Body of pancreas (tissue), 4 donors: ENCODE results near the gene TMEM182. TPM values are rescaled to one million over a fixed set of nuclear protein-coding genes. Genes with fewer than 3 reads are reported as not detected.

ENCODE experiments used
- ATAC-seq: fragments of 150-250 bp; one replicate; pipeline ENCODE4 v1.9.1; 2016
- DNase-seq, 4 donors: peaks; one replicate each; pipeline ENCODE4 v3.0.0-alpha.2; 2019
- H3K27ac ChIP-seq, 4 donors: fragments of 200-600 bp; sonication (generic); 1 replicate in 3 of 4; 2 replicates in 1 of 4; pipeline versions ENCODE4 v1.5.1 to v1.6.1; 2016 to 2019; ENCODE audit warnings: mild to moderate bottlenecking in 1 of 4, mixed read lengths in 1 of 4, moderate library complexity in 1 of 4
- H3K27me3 ChIP-seq, 2 donors: fragments of 200-600 bp; sonication (generic); one replicate each; pipeline ENCODE4 v1.6.0; 2016; ENCODE audit warnings: mild to moderate bottlenecking in 1 of 2
- H3K36me3 ChIP-seq, 2 donors: fragments of 200-600 bp; sonication (generic); replicated peaks in 1 of 2; 2 replicates each; pipeline ENCODE4 v1.5.1; 2016; ENCODE audit warnings: low read depth in 2 of 2; ENCODE audit not compliant: insufficient read depth in 1 of 2
- H3K4me1 ChIP-seq: fragments of 200-600 bp; sonication (generic); one replicate; pipeline ENCODE4 v1.6.0; 2016
- H3K4me3 ChIP-seq, 2 donors: fragments of 200-600 bp; sonication (generic); 1 replicate in 1 of 2; 2 replicates in 1 of 2; pipeline ENCODE4 v1.5.1; 2016 to 2019
- H3K9me3 ChIP-seq, 3 donors: fragments of 200-600 bp; sonication (generic); 1 replicate in 2 of 3; 2 replicates in 1 of 3; pipeline ENCODE4 v1.5.1; 2016
- CTCF ChIP-seq, 7 experiments: fragments of 450-650 bp in 4 of 7; fragments of 200-600 bp in 3 of 7; sonication (generic) in 3 of 7; IDR thresholded peaks; one replicate each; pipeline ENCODE4 v1.5.1; 2016 to 2019; ENCODE audit warnings: antibody characterized with exemption in 7 of 7
- POLR2A ChIP-seq, 3 donors: fragments of 450-650 bp; IDR thresholded peaks; one replicate each; pipeline ENCODE4 v1.6.1; 2016; ENCODE audit warnings: antibody characterized with exemption in 3 of 3, mild to moderate bottlenecking in 2 of 3
- WGBS, 2 donors: methylation state at CpG; one replicate each; pipeline ENCODE4 v1.1.5; 2017; 5-methylcytosine and 5-hydroxymethylcytosine counted together
- intact Hi-C: fragments of 100-400 bp; cut with DNase I; formaldehyde crosslinking; loops from one replicate; pipeline ENCODE4 v1.15.1; 2023
- total RNA-seq, 2 donors: library from RNA; depleted of rRNA; stranded (reverse); fragments of >200 nt; gene quantifications; one replicate each; pipeline ENCODE4 v1.1.0, GENCODE V29; 2016

The TMEM182 gene
- total RNA-seq, 2 donors from 2014 or later = 0.33 to 1.8 TPM

DNA sequence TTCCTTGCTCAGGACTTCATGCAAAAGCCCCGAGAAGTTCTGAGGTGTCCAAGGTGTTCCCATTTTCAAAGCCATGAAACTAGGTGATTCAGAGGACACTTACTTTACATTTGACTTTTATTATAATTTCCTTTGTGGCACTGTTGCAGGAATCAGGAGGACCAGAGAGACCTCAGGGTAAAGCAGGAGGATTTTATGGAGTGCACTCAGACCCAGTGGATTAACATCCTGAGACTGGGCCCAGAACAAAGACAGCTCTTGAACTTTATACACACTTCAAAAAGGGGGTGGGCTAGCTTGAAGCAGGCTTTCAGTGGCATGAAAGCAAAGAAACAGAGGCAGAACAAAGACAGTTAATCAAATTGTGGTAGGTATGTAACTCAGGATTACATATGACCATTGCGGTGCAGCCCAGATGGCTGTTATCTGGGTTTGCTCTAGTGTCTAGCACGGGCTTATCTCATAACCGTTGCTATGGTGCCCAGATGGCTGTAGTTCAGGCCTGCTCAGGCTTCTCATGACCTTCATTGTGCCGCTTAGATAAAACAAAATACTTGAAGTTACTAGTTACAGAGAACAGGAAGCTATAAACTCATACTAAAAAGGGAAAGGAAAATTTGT lies 39.4 kb downstream of the TMEM182 start:
- TF ChIP-seq POLR2A (IDR thresholded peaks at IDR 0.05) (no peak), CTCF (IDR thresholded peaks at IDR 0.05) (no peak)
- intact Hi-C loops = no loop called here
- H3K9me3 ChIP-seq = peaks cover 0 to 16% (median 0%) of the 10 kb centered on the region in 3 donors
- H3K36me3 ChIP-seq = no peaks in the 10 kb centered on the region
- 42 to 49% methylated on average over 5 of the region's 5 CpGs for WGBS, 2 donors
- no peaks in the 10 kb centered on the region for H3K27me3 ChIP-seq
- H3K4me3 ChIP-seq = no peak overlapping the region
- no peak overlapping the region for H3K27ac ChIP-seq
- peaks cover 5% of the 10 kb centered on the region for H3K4me1 ChIP-seq
- ATAC-seq (no peak), DNase-seq (peak in 2 of 4 donors; percentile 4 to 27)

- Histone ChIP-seq H3K4me3 (no peak overlapping the region), H3K36me3 (no peaks in the 10 kb centered on the region), H3K4me1 (no peaks in the 10 kb centered on the region), H3K27me3 (no peaks in the 10 kb centered on the region), H3K27ac (no peak overlapping the region), H3K9me3 (peaks cover 0 to 16% (median 0%) of the 10 kb centered on the region in 3 donors)
- TF ChIP-seq POLR2A (IDR thresholded peaks at IDR 0.05) = no peak
- TF ChIP-seq CTCF (IDR thresholded peaks at IDR 0.05) = no peak
- DNase-seq (no peak), ATAC-seq (no peak)
- intact Hi-C loops = no loop called here
- 93 to 96% methylated on average over 10 to 11 of the region's 11 CpGs for WGBS, 2 donors
Measured at GRCh38 chr2:102801858-102802699, 40.2 kb downstream of the TMEM182 start.

DNA sequence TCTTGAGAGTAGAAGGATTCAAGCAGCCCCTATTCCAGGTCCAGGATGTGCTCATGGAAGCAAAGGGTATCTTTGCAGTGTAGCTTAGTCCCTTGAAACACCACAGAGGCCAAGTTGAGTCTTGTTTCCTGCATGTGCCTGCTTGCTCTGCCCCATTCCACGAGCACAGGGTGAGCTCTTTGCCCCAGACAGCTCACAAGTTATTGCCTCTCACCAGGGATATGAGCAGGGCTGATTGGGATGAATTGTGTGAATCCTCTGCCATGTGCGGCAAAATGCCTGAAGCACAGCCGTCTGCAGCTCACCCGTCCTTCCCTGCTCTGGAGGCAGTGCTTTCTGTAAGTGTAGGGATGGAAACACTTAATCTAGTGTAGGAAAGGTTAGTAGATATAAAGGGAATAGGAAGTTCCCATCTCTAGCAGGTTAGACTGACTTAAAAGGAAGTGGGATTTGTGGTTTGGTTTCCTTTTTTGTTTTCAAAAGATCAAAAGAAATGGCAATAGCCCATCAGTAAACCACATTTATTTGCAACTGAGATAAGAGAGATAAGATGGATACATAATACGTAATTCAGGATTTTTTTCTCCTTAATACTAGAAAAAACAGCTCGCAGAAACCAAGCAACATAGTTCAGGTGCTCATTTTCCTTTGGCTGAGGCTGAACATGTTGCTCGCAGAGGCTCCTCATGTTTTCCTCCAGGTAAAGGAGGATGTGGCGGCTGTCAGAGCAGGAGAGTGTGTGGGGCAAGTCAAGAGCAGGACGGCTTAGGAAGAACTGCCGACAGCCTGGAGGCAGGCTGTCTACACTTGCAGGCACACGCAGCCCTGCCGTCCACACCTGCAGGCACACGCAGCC lies 41.4 kb downstream of the TMEM182 start:
- DNase-seq (no peak), ATAC-seq (no peak)
- H3K4me3 ChIP-seq = no peak overlapping the region
- H3K4me1 ChIP-seq = no peaks in the 10 kb centered on the region
- peaks cover 0 to 16% (median 0%) of the 10 kb centered on the region in 3 donors for H3K9me3 ChIP-seq
- TF ChIP-seq CTCF (IDR thresholded peaks at IDR 0.05) (no peak), POLR2A (IDR thresholded peaks at IDR 0.05) (no peak)
- WGBS, 2 donors = 88 to 90% methylated on average over 13 of the region's 13 CpGs
- no peak overlapping the region for H3K27ac ChIP-seq
- intact Hi-C loops = no loop called here
- no peaks in the 10 kb centered on the region for H3K27me3 ChIP-seq
- no peaks in the 10 kb centered on the region for H3K36me3 ChIP-seq

DNA sequence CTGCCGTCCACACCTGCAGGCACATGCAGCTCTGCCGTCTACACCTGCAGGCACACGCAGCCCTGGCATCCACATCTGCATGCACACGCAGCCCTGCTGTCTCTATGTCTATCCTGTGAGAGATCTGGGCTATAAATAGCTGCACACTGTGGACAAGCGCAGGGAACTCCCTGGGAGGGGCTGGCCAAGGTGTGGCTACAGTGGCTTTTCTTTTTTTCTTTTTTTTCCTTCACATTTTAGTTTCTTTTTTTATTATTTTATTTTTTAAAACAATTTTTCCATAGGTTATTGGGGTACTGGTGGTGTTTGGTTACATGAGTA lies 42.0 kb downstream of the TMEM182 start:
- TF ChIP-seq POLR2A (IDR thresholded peaks at IDR 0.05) (no peak), CTCF (IDR thresholded peaks at IDR 0.05) (no peak)
- Histone ChIP-seq H3K27me3 (no peaks in the 10 kb centered on the region), H3K4me3 (no peak overlapping the region), H3K36me3 (no peaks in the 10 kb centered on the region), H3K9me3 (peaks cover 0 to 16% (median 0%) of the 10 kb centered on the region in 3 donors), H3K4me1 (no peaks in the 10 kb centered on the region), H3K27ac (no peak overlapping the region)
- WGBS, 2 donors = 88 to 93% methylated on average over 5 of the region's 5 CpGs
- ATAC-seq = no peak
- intact Hi-C loops = no loop called here
- no peak for DNase-seq
